ENCODE measurements around the gene MYB.

Gene MYB

DNA sequence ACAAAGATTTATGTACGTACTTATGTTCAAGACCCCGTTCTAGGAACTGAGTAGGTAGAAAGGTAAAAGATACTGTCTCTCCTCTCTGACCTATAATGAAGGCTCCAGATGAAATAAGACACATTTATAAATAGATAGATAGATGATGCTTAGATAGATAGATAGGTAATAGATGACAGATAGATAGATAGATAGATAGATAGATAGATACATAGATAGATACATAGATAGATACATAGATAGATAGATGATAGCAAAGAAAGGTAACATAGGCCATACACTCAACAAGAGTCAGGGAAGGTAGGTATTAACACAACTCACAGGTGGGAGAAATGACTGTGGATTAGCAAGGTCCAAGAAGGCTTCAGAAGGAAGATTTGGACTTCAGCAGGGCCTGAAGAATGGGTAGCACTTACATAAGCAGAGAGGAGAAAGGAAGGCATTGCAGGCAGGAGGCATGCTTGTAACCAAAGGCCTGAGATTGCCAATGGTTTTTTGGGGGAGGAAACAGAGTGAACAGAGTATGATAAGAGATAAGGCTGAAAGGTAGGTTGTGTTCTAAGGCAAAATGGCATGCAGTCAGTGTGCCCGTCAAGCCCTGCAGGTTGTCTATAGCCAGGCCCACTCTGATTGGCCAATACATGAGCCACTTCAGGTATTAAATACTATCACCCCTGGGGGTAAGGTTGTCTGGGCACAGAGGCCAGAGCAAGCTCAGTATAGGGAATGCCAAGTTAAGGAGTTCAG lies 7.7 kb upstream of the MYB start:
- POLR2A ChIA-PET = no interaction called here
- Histone ChIP-seq H3K27ac (ENCODE audit: extremely low read depth, low read depth, low read length) (no peak overlapping the region), H3K9me3 (ENCODE audit: control insufficient read depth, insufficient read depth, low read depth, low read length) (no peaks in the 10 kb centered on the region), H3K4me3 (ENCODE audit: low read depth, low read length) (no peak overlapping the region), H3K36me3 (ENCODE audit: control insufficient read depth in 2 of 2, insufficient read depth in 1 of 2, low read length in 2 of 2) (no peaks in the 10 kb centered on the region), H3K4me1 (ENCODE audit: control insufficient read depth, insufficient read depth, low read length) (no peaks in the 10 kb centered on the region)
- TF ChIP-seq ZNF423 (tag by site-specific recombination; IDR thresholded peaks at IDR 0.05) (no peak), ZBTB7A (tag by site-specific recombination; IDR thresholded peaks at IDR 0.05; ENCODE audit: low read depth) (no peak), ZNF596 (tag by site-specific recombination; IDR thresholded peaks at IDR 0.05) (no peak), ZNF169 (tag by site-specific recombination; IDR thresholded peaks at IDR 0.05) (no peak)
- TF ChIP-seq, protein P1, sequence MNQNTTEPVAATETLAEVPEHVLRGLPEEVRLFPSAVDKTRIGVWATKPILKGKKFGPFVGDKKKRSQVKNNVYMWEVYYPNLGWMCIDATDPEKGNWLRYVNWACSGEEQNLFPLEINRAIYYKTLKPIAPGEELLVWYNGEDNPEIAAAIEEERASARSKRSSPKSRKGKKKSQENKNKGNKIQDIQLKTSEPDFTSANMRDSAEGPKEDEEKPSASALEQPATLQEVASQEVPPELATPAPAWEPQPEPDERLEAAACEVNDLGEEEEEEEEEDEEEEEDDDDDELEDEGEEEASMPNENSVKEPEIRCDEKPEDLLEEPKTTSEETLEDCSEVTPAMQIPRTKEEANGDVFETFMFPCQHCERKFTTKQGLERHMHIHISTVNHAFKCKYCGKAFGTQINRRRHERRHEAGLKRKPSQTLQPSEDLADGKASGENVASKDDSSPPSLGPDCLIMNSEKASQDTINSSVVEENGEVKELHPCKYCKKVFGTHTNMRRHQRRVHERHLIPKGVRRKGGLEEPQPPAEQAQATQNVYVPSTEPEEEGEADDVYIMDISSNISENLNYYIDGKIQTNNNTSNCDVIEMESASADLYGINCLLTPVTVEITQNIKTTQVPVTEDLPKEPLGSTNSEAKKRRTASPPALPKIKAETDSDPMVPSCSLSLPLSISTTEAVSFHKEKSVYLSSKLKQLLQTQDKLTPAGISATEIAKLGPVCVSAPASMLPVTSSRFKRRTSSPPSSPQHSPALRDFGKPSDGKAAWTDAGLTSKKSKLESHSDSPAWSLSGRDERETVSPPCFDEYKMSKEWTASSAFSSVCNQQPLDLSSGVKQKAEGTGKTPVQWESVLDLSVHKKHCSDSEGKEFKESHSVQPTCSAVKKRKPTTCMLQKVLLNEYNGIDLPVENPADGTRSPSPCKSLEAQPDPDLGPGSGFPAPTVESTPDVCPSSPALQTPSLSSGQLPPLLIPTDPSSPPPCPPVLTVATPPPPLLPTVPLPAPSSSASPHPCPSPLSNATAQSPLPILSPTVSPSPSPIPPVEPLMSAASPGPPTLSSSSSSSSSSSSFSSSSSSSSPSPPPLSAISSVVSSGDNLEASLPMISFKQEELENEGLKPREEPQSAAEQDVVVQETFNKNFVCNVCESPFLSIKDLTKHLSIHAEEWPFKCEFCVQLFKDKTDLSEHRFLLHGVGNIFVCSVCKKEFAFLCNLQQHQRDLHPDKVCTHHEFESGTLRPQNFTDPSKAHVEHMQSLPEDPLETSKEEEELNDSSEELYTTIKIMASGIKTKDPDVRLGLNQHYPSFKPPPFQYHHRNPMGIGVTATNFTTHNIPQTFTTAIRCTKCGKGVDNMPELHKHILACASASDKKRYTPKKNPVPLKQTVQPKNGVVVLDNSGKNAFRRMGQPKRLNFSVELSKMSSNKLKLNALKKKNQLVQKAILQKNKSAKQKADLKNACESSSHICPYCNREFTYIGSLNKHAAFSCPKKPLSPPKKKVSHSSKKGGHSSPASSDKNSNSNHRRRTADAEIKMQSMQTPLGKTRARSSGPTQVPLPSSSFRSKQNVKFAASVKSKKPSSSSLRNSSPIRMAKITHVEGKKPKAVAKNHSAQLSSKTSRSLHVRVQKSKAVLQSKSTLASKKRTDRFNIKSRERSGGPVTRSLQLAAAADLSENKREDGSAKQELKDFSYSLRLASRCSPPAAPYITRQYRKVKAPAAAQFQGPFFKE (tag by site-specific recombination; IDR thresholded peaks at IDR 0.05; ENCODE audit: borderline replicate concordance) = no peak
- CTCF ChIA-PET = interaction anchor here (0.7 to 1.7 kb wide), 4 partner anchors 11 to 278 kb away, joined by 3 to 6 read pairs (median 4); no protein-coding TSS in a partner anchor

DNA sequence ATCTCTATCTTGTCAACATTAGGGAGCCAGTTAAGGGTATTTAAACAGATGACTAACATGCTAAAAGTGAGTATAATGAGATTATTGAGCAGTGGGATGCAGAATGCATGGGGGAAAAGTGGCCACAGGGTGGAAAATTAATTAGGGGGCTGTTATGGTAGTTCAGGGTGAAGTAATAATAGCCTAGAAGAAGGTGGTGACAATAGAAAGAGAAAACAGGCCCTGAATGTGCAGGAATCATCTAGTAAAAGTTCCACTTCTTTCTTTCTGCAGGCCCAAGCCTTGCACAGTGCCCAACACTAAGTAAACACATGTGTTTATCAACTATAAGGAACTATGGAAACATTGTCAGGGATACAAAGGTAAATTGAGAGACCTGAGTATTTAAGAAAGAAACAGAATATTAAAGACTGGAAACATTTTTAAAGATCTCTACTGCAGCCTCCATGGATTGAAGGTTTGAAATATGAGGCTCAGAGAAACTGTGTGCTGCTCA lies 7.1 kb upstream of the MYB start:
- Histone ChIP-seq H3K9me3 (ENCODE audit: control insufficient read depth, insufficient read depth, low read depth, low read length) (no peaks in the 10 kb centered on the region), H3K36me3 (ENCODE audit: control insufficient read depth in 2 of 2, insufficient read depth in 1 of 2, low read length in 2 of 2) (no peaks in the 10 kb centered on the region), H3K4me3 (ENCODE audit: low read depth, low read length) (no peak overlapping the region), H3K27ac (ENCODE audit: extremely low read depth, low read depth, low read length) (no peak overlapping the region), H3K4me1 (ENCODE audit: control insufficient read depth, insufficient read depth, low read length) (no peaks in the 10 kb centered on the region)
- TF ChIP-seq ZIC2 (tag by site-specific recombination; IDR thresholded peaks at IDR 0.05) (peak; percentile 44; the same call in 1 of the 2 replicates), ZNF747 (tag by site-specific recombination; IDR thresholded peaks at IDR 0.05) (no peak)
- POLR2A ChIA-PET = no interaction called here
- CTCF ChIA-PET = interaction anchor here (1.7 kb wide), 1 partner anchor 12 kb away, joined by 6 read pairs; no protein-coding TSS in a partner anchor

DNA sequence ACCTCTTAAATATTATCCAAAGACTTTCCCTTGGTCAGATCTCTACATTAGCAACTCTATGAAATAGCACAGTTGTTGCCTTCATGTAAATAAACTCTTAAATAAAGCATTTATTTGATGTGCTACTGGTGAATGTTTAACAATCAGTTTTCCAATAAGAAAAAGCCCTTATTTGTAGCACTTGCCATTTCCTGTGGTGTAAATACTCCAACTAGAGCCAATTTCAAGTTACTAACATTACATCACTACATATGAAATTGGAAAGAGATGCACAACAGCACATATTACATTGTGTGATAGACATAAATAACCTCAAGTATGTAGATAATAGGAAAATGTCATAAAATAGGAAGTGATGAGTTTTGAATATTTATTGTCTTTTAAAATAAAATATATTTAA lies 5.0 kb upstream of the MYB start:
- no peak overlapping the region for H3K4me3 ChIP-seq (ENCODE audit: low read depth, low read length)
- no peaks in the 10 kb centered on the region for H3K4me1 ChIP-seq (ENCODE audit: control insufficient read depth, insufficient read depth, low read length)
- ChIA-PET CTCF (interaction anchor here (0.6 to 2.0 kb wide), 3 partner anchors 14 to 147 kb away, joined by 5 to 11 read pairs (median 8); no protein-coding TSS in a partner anchor), POLR2A (no interaction called here)
- TF ChIP-seq, protein P2, sequence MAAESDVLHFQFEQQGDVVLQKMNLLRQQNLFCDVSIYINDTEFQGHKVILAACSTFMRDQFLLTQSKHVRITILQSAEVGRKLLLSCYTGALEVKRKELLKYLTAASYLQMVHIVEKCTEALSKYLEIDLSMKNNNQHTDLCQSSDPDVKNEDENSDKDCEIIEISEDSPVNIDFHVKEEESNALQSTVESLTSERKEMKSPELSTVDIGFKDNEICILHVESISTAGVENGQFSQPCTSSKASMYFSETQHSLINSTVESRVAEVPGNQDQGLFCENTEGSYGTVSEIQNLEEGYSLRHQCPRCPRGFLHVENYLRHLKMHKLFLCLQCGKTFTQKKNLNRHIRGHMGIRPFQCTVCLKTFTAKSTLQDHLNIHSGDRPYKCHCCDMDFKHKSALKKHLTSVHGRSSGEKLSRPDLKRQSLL (tag by site-specific recombination; IDR thresholded peaks at IDR 0.05) = no peak
- TF ChIP-seq ZNF112 (tag by site-specific recombination; IDR thresholded peaks at IDR 0.05) = peak; percentile 71
- H3K9me3 ChIP-seq (ENCODE audit: control insufficient read depth, insufficient read depth, low read depth, low read length) = no peaks in the 10 kb centered on the region
- H3K36me3 ChIP-seq (ENCODE audit: control insufficient read depth in 2 of 2, insufficient read depth in 1 of 2, low read length in 2 of 2) = no peaks in the 10 kb centered on the region
- H3K27ac ChIP-seq (ENCODE audit: extremely low read depth, low read depth, low read length) = no peak overlapping the region

DNA sequence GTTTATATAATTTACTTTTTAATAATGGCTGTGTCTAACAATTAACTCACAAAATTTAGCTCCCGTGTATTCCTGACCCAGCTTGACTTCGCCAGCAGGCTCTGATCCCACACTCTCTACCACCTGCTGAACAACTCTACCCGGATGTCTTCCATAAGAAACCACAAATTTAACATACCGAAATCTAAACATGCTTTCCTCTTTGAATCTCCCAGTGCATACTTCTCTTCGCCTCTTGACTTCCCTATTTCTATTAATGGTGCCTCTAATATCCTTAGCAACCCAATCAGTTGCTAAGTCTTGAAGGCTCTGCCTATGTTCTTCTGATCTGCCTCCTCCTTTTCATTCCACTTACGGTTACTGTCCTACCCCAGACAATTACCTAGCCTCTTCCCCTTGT lies 4.6 kb upstream of the MYB start:
- no peaks in the 10 kb centered on the region for H3K4me1 ChIP-seq (ENCODE audit: control insufficient read depth, insufficient read depth, low read length)
- TF ChIP-seq ZNF223 (tag by site-specific recombination; IDR thresholded peaks at IDR 0.05) (no peak), BCL11B (tag by site-specific recombination; IDR thresholded peaks at IDR 0.05; ENCODE audit: low read depth) (no peak), ZNF335 (tag by site-specific recombination; conservative IDR thresholded peaks at IDR 0.05) (no peak), ZNF423 (tag by site-specific recombination; IDR thresholded peaks at IDR 0.05) (no peak), IKZF3 (tag by site-specific recombination; IDR thresholded peaks at IDR 0.05) (no peak), ZNF571 (tag by site-specific recombination; IDR thresholded peaks at IDR 0.05) (no peak), GLI2 (tag by site-specific recombination; IDR thresholded peaks at IDR 0.05; ENCODE audit: borderline replicate concordance, low read depth) (no peak), ZNF544 (tag by site-specific recombination; IDR thresholded peaks at IDR 0.05) (no peak)
- TF ChIP-seq, protein P3, sequence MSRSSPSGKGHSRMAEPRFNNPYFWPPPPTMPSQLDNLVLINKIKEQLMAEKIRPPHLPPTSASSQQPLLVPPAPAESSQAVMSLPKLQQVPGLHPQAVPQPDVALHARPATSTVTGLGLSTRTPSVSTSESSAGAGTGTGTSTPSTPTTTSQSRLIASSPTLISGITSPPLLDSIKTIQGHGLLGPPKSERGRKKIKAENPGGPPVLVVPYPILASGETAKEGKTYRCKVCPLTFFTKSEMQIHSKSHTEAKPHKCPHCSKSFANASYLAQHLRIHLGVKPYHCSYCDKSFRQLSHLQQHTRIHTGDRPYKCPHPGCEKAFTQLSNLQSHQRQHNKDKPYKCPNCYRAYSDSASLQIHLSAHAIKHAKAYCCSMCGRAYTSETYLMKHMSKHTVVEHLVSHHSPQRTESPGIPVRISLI (tag by site-specific recombination; IDR thresholded peaks at IDR 0.05) = no peak
- H3K36me3 ChIP-seq (ENCODE audit: control insufficient read depth in 2 of 2, insufficient read depth in 1 of 2, low read length in 2 of 2) = no peaks in the 10 kb centered on the region
- POLR2A ChIA-PET = no interaction called here
- H3K27ac ChIP-seq (ENCODE audit: extremely low read depth, low read depth, low read length) = no peak overlapping the region
- CTCF ChIA-PET = interaction anchor here (0.6 to 2.0 kb wide), 5 partner anchors 8 to 1164 kb away, joined by 3 to 11 read pairs (median 5); no protein-coding TSS in a partner anchor
- no peak overlapping the region for H3K4me3 ChIP-seq (ENCODE audit: low read depth, low read length)
- no peaks in the 10 kb centered on the region for H3K9me3 ChIP-seq (ENCODE audit: control insufficient read depth, insufficient read depth, low read depth, low read length)

All from HEK293 (cell line).